ENCODE measurements around the gene PLEKHG4B. TPM values are rescaled to one million over a fixed set of nuclear protein-coding genes. Genes with fewer than 3 reads are reported as not detected.

The PLEKHG4B gene
- total RNA-seq, 5 donors from 2014 or later (not counting 1 experiment from before 2014, with no cell fraction given): 0.06 to 0.09 TPM; not detected in 3

DNA sequence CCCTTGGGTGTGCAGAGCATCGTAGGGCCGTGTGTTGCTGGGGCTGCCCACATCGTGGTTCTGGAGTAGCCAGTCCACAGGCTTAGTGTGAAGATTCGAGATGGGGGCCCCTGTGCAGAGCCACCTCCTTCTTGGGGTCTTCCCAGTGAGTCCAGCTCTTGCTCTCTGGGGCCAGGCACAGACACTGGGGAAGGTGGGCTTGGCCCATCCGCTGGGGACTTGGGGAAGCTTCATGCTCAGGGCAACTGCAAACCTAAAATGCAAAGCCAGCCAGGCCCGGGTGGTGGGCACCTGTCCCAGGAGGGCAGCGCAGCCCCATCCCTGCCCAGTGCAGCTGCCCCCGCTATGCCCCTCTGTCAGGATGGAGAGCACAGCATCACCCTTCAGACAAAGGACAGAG, 53.0 kb downstream of the PLEKHG4B start:
- WGBS (ENCODE audit: insufficient coverage): 80% methylated on average over 8 of the region's 8 CpGs
- peaks cover 14 to 20% of the 10 kb centered on the region in 2 donors for H3K27me3 Mint-ChIP-seq
- Histone ChIP-seq H3K4me3 (ENCODE audit: control insufficient read depth in 1 of 2, extremely low read depth in 1 of 2, low read length in 1 of 2) (no peak overlapping the region), H3K4me1 (ENCODE audit: control insufficient read depth in 1 of 2, extremely low read depth in 1 of 2, insufficient read depth in 2 of 2, low read length in 2 of 2) (no peaks in the 10 kb centered on the region), H3K36me3 (ENCODE audit: control insufficient read depth in 2 of 2, extremely low read depth in 1 of 2, insufficient read depth in 1 of 2, low read length in 1 of 2) (no peaks in the 10 kb centered on the region), H3K9me3 (peaks cover 6% of the 10 kb centered on the region), H3K27me3 (replicated peaks in 1 of 2; ENCODE audit: control insufficient read depth in 2 of 2, extremely low read depth in 1 of 2, insufficient read depth in 2 of 2, low read length in 1 of 2) (peaks cover 0 to 25% of the 10 kb centered on the region in 2 experiments), H3K27ac (ENCODE audit: low read length) (no peak overlapping the region)
- no peaks in the 10 kb centered on the region for H3K4me1 Mint-ChIP-seq
- POLR2A ChIA-PET: no interaction called here
- H3K27ac Mint-ChIP-seq: no peak overlapping the region
- peaks cover 11 to 28% (median 13%) of the 10 kb centered on the region in 3 donors for H3K9me3 Mint-ChIP-seq
- CTCF ChIA-PET: no interaction called here
- H3K36me3 Mint-ChIP-seq: peaks cover 10% of the 10 kb centered on the region
- ATAC-seq (replicated peaks in 1 of 4) (no peak), DNase-seq (no peak)
- no peak overlapping the region for H3K4me3 Mint-ChIP-seq

- Mint-ChIP-seq H3K4me3 (no peak overlapping the region), H3K27me3 (peaks cover 14 to 20% of the 10 kb centered on the region in 2 donors), H3K27ac (no peak overlapping the region), H3K4me1 (no peaks in the 10 kb centered on the region), H3K9me3 (peaks cover 11 to 28% (median 13%) of the 10 kb centered on the region in 3 donors), H3K36me3 (peaks cover 10% of the 10 kb centered on the region)
- DNase-seq (no peak), ATAC-seq (replicated peaks in 1 of 4) (no peak)
- POLR2A ChIA-PET: no interaction called here
- Histone ChIP-seq H3K9me3 (peaks cover 6% of the 10 kb centered on the region), H3K4me3 (ENCODE audit: control insufficient read depth in 1 of 2, extremely low read depth in 1 of 2, low read length in 1 of 2) (no peak overlapping the region), H3K27me3 (replicated peaks in 1 of 2; ENCODE audit: control insufficient read depth in 2 of 2, extremely low read depth in 1 of 2, insufficient read depth in 2 of 2, low read length in 1 of 2) (peaks cover 0 to 25% of the 10 kb centered on the region in 2 experiments), H3K4me1 (ENCODE audit: control insufficient read depth in 1 of 2, extremely low read depth in 1 of 2, insufficient read depth in 2 of 2, low read length in 2 of 2) (no peaks in the 10 kb centered on the region), H3K27ac (ENCODE audit: low read length) (no peak overlapping the region), H3K36me3 (ENCODE audit: control insufficient read depth in 2 of 2, extremely low read depth in 1 of 2, insufficient read depth in 1 of 2, low read length in 1 of 2) (no peaks in the 10 kb centered on the region)
- WGBS (ENCODE audit: insufficient coverage): 79% methylated on average over 6 of the region's 7 CpGs
- CTCF ChIA-PET: no interaction called here
Observed at GRCh38 chr5:145585-146323, 53.8 kb downstream of the PLEKHG4B start.

DNA sequence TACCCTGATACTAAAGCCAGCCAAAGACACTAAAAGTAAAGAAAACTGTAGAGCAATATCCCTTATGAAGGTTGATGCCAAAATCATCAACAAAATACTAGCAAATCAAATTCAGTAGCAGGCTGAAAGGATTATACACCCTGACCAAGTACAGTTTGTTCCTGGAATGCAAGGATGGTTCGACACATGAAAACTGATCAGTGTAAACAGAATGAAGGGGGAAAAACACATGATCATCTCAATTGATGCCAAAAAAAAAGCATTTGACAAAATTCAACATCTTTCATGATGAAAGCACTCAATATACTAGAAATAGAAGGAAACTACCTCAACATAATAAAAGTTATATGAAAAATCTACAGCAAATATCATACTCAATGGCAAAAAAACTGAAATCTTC, 55.8 kb downstream of the PLEKHG4B start:
- Histone ChIP-seq H3K27ac (ENCODE audit: low read length) (no peak overlapping the region), H3K36me3 (ENCODE audit: control insufficient read depth in 2 of 2, extremely low read depth in 1 of 2, insufficient read depth in 1 of 2, low read length in 1 of 2) (no peaks in the 10 kb centered on the region), H3K4me3 (ENCODE audit: control insufficient read depth in 1 of 2, extremely low read depth in 1 of 2, low read length in 1 of 2) (no peak overlapping the region), H3K9me3 (peaks cover 6% of the 10 kb centered on the region), H3K27me3 (replicated peaks in 1 of 2; ENCODE audit: control insufficient read depth in 2 of 2, extremely low read depth in 1 of 2, insufficient read depth in 2 of 2, low read length in 1 of 2) (peaks cover 0 to 23% of the 10 kb centered on the region in 2 experiments), H3K4me1 (ENCODE audit: control insufficient read depth in 1 of 2, extremely low read depth in 1 of 2, insufficient read depth in 2 of 2, low read length in 2 of 2) (no peaks in the 10 kb centered on the region)
- no CpG with 5 or more reads among the region's 1 CpG for WGBS (ENCODE audit: insufficient coverage)
- Mint-ChIP-seq H3K9me3 (peaks cover 11 to 28% (median 13%) of the 10 kb centered on the region in 3 donors), H3K36me3 (peaks cover 10% of the 10 kb centered on the region), H3K4me3 (no peak overlapping the region), H3K4me1 (no peaks in the 10 kb centered on the region), H3K27ac (no peak overlapping the region), H3K27me3 (peaks cover 7 to 13% of the 10 kb centered on the region in 2 donors)
- ChIA-PET CTCF (no interaction called here), POLR2A (no interaction called here)
- no peak for ATAC-seq (replicated peaks in 1 of 4)
- no peak for DNase-seq

- ChIA-PET POLR2A (no interaction called here), CTCF (no interaction called here)
- Histone ChIP-seq H3K27ac (ENCODE audit: low read length) (no peak overlapping the region), H3K4me1 (ENCODE audit: control insufficient read depth in 1 of 2, extremely low read depth in 1 of 2, insufficient read depth in 2 of 2, low read length in 2 of 2) (no peaks in the 10 kb centered on the region), H3K4me3 (ENCODE audit: control insufficient read depth in 1 of 2, extremely low read depth in 1 of 2, low read length in 1 of 2) (no peak overlapping the region), H3K36me3 (ENCODE audit: control insufficient read depth in 2 of 2, extremely low read depth in 1 of 2, insufficient read depth in 1 of 2, low read length in 1 of 2) (no peaks in the 10 kb centered on the region), H3K9me3 (peaks cover 6% of the 10 kb centered on the region), H3K27me3 (replicated peaks in 1 of 2; ENCODE audit: control insufficient read depth in 2 of 2, extremely low read depth in 1 of 2, insufficient read depth in 2 of 2, low read length in 1 of 2) (peaks cover 0 to 22% of the 10 kb centered on the region in 2 experiments)
- 89% methylated on average over 3 of the region's 6 CpGs for WGBS (ENCODE audit: insufficient coverage)
- no peaks in the 10 kb centered on the region for H3K4me1 Mint-ChIP-seq
- no peak for ATAC-seq (replicated peaks in 1 of 4)
- H3K9me3 Mint-ChIP-seq: peaks cover 11 to 28% (median 13%) of the 10 kb centered on the region in 3 donors
- no peak for DNase-seq
- peaks cover 4 to 6% of the 10 kb centered on the region in 2 donors for H3K27me3 Mint-ChIP-seq
- H3K36me3 Mint-ChIP-seq: peaks cover 10% of the 10 kb centered on the region
- no peak overlapping the region for H3K27ac Mint-ChIP-seq
- H3K4me3 Mint-ChIP-seq: no peak overlapping the region
Observed at GRCh38 chr5:149745-150485, 57.9 kb downstream of the PLEKHG4B start.

- Histone ChIP-seq H3K9me3 (peaks cover 6% of the 10 kb centered on the region), H3K4me3 (ENCODE audit: control insufficient read depth in 1 of 2, extremely low read depth in 1 of 2, low read length in 1 of 2) (no peak overlapping the region), H3K36me3 (ENCODE audit: control insufficient read depth in 2 of 2, extremely low read depth in 1 of 2, insufficient read depth in 1 of 2, low read length in 1 of 2) (no peaks in the 10 kb centered on the region), H3K4me1 (ENCODE audit: control insufficient read depth in 1 of 2, extremely low read depth in 1 of 2, insufficient read depth in 2 of 2, low read length in 2 of 2) (no peaks in the 10 kb centered on the region), H3K27me3 (replicated peaks in 1 of 2; ENCODE audit: control insufficient read depth in 2 of 2, extremely low read depth in 1 of 2, insufficient read depth in 2 of 2, low read length in 1 of 2) (peaks cover 0 to 15% of the 10 kb centered on the region in 2 experiments), H3K27ac (ENCODE audit: low read length) (no peak overlapping the region)
- CTCF ChIA-PET: no interaction called here
- Mint-ChIP-seq H3K4me3 (no peak overlapping the region), H3K36me3 (peaks cover 10% of the 10 kb centered on the region), H3K4me1 (no peaks in the 10 kb centered on the region), H3K27ac (no peak overlapping the region), H3K9me3 (peaks cover 11 to 28% (median 13%) of the 10 kb centered on the region in 3 donors), H3K27me3 (peaks cover 4 to 6% of the 10 kb centered on the region in 2 donors)
- ATAC-seq (replicated peaks in 1 of 4) (no peak), DNase-seq (no peak)
- whole genome bisulfite sequencing (ENCODE audit: insufficient coverage): 83% methylated on average over 3 of the region's 4 CpGs
- POLR2A ChIA-PET: no interaction called here
Observed at GRCh38 chr5:150746-151145, 58.8 kb downstream of the PLEKHG4B start.

DNA sequence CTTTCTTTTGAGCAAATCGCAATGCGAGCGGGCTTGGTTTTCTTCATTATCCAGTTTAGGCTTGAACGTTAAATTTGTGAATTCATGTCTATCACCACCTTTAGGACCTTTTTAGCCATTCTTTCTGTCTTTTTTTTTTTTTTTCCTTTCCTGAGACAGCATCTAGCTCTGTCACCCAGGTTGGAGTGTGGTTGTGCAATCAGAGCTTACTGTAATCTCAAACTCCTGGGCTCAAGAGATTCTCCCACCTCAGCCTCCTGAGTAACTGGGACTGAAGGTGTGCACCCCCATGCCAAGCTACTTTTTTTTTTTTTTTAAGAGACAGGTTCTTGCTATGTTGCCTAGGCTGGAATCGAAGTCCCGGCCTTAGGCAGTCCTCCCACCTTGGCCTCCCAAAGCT, 60.1 kb downstream of the PLEKHG4B start:
- peaks cover 10% of the 10 kb centered on the region for H3K36me3 Mint-ChIP-seq
- H3K27ac Mint-ChIP-seq: no peak overlapping the region
- peaks cover 0 to 9% of the 10 kb centered on the region in 2 donors for H3K27me3 Mint-ChIP-seq
- Histone ChIP-seq H3K27ac (ENCODE audit: low read length) (no peak overlapping the region), H3K4me1 (ENCODE audit: control insufficient read depth in 1 of 2, extremely low read depth in 1 of 2, insufficient read depth in 2 of 2, low read length in 2 of 2) (no peaks in the 10 kb centered on the region), H3K27me3 (replicated peaks in 1 of 2; ENCODE audit: control insufficient read depth in 2 of 2, extremely low read depth in 1 of 2, insufficient read depth in 2 of 2, low read length in 1 of 2) (peaks cover 0 to 17% of the 10 kb centered on the region in 2 experiments), H3K9me3 (peaks cover 6% of the 10 kb centered on the region), H3K4me3 (ENCODE audit: control insufficient read depth in 1 of 2, extremely low read depth in 1 of 2, low read length in 1 of 2) (no peak overlapping the region), H3K36me3 (ENCODE audit: control insufficient read depth in 2 of 2, extremely low read depth in 1 of 2, insufficient read depth in 1 of 2, low read length in 1 of 2) (no peaks in the 10 kb centered on the region)
- H3K4me3 Mint-ChIP-seq: no peak overlapping the region
- 95% methylated on average over 4 of the region's 6 CpGs for WGBS (ENCODE audit: insufficient coverage)
- no peaks in the 10 kb centered on the region for H3K4me1 Mint-ChIP-seq
- peaks cover 11 to 24% (median 13%) of the 10 kb centered on the region in 3 donors for H3K9me3 Mint-ChIP-seq
- POLR2A ChIA-PET: no interaction called here
- ATAC-seq (replicated peaks in 1 of 4) (no peak), DNase-seq (no peak)
- CTCF ChIA-PET: no interaction called here
